ENCODE results near the gene ANXA5. TPM values are rescaled to one million over a fixed set of nuclear protein-coding genes. Genes with fewer than 3 reads are reported as not detected.

ANXA5 gene
- total and polyA plus RNA-seq, 9 of the 15 experiments (the other 6 are each of a cell fraction or from before 2014, with no cell fraction given), result 49.9 to 131 (median 84.5) TPM

DNA sequence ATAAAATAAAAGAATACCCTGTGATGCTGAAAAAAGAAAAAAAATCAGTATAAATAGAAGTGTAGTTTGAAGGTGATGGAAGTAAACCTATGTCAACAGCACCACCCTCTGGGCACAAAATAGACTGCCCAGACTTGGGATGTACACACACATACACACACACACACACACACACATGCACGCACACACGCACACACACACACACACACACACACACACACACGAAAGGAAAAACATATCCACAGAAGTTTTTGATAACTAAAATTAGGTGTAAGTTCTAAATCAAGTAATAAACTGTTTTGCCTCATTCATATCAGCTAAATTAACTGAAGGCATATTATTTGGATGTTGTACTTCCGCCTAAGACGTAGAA lies 40.5 kb downstream of the ANXA5 start (continued):
- TF ChIP-seq KLF13 (tag; IDR thresholded peaks at IDR 0.05; ENCODE audit: borderline replicate concordance, low read depth) (no peak), IRF2 (CRISPR knock-in tag; IDR thresholded peaks at IDR 0.05) (no peak), RUNX1 (IDR thresholded peaks at IDR 0.05; ENCODE audit: low read depth) (no peak), EHMT2 (IDR thresholded peaks at IDR 0.05) (no peak), NCOA1 (IDR thresholded peaks at IDR 0.05; ENCODE audit: low read depth) (no peak), KLF6 (CRISPR knock-in tag; IDR thresholded peaks at IDR 0.05; ENCODE audit: borderline replicate concordance) (no peak), EWSR1 (IDR thresholded peaks at IDR 0.05; ENCODE audit: borderline replicate concordance, low read depth, partially characterized antibody) (no peak), ZNF780A (CRISPR knock-in tag; IDR thresholded peaks at IDR 0.05) (no peak), FOXA1 (IDR thresholded peaks at IDR 0.05; ENCODE audit: borderline replicate concordance) (no peak)
- TF ChIP-seq, protein P1, sequence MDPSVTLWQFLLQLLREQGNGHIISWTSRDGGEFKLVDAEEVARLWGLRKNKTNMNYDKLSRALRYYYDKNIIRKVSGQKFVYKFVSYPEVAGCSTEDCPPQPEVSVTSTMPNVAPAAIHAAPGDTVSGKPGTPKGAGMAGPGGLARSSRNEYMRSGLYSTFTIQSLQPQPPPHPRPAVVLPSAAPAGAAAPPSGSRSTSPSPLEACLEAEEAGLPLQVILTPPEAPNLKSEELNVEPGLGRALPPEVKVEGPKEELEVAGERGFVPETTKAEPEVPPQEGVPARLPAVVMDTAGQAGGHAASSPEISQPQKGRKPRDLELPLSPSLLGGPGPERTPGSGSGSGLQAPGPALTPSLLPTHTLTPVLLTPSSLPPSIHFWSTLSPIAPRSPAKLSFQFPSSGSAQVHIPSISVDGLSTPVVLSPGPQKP (CRISPR knock-in tag; IDR thresholded peaks at IDR 0.05), result no peak
- TF ChIP-seq, protein P2, sequence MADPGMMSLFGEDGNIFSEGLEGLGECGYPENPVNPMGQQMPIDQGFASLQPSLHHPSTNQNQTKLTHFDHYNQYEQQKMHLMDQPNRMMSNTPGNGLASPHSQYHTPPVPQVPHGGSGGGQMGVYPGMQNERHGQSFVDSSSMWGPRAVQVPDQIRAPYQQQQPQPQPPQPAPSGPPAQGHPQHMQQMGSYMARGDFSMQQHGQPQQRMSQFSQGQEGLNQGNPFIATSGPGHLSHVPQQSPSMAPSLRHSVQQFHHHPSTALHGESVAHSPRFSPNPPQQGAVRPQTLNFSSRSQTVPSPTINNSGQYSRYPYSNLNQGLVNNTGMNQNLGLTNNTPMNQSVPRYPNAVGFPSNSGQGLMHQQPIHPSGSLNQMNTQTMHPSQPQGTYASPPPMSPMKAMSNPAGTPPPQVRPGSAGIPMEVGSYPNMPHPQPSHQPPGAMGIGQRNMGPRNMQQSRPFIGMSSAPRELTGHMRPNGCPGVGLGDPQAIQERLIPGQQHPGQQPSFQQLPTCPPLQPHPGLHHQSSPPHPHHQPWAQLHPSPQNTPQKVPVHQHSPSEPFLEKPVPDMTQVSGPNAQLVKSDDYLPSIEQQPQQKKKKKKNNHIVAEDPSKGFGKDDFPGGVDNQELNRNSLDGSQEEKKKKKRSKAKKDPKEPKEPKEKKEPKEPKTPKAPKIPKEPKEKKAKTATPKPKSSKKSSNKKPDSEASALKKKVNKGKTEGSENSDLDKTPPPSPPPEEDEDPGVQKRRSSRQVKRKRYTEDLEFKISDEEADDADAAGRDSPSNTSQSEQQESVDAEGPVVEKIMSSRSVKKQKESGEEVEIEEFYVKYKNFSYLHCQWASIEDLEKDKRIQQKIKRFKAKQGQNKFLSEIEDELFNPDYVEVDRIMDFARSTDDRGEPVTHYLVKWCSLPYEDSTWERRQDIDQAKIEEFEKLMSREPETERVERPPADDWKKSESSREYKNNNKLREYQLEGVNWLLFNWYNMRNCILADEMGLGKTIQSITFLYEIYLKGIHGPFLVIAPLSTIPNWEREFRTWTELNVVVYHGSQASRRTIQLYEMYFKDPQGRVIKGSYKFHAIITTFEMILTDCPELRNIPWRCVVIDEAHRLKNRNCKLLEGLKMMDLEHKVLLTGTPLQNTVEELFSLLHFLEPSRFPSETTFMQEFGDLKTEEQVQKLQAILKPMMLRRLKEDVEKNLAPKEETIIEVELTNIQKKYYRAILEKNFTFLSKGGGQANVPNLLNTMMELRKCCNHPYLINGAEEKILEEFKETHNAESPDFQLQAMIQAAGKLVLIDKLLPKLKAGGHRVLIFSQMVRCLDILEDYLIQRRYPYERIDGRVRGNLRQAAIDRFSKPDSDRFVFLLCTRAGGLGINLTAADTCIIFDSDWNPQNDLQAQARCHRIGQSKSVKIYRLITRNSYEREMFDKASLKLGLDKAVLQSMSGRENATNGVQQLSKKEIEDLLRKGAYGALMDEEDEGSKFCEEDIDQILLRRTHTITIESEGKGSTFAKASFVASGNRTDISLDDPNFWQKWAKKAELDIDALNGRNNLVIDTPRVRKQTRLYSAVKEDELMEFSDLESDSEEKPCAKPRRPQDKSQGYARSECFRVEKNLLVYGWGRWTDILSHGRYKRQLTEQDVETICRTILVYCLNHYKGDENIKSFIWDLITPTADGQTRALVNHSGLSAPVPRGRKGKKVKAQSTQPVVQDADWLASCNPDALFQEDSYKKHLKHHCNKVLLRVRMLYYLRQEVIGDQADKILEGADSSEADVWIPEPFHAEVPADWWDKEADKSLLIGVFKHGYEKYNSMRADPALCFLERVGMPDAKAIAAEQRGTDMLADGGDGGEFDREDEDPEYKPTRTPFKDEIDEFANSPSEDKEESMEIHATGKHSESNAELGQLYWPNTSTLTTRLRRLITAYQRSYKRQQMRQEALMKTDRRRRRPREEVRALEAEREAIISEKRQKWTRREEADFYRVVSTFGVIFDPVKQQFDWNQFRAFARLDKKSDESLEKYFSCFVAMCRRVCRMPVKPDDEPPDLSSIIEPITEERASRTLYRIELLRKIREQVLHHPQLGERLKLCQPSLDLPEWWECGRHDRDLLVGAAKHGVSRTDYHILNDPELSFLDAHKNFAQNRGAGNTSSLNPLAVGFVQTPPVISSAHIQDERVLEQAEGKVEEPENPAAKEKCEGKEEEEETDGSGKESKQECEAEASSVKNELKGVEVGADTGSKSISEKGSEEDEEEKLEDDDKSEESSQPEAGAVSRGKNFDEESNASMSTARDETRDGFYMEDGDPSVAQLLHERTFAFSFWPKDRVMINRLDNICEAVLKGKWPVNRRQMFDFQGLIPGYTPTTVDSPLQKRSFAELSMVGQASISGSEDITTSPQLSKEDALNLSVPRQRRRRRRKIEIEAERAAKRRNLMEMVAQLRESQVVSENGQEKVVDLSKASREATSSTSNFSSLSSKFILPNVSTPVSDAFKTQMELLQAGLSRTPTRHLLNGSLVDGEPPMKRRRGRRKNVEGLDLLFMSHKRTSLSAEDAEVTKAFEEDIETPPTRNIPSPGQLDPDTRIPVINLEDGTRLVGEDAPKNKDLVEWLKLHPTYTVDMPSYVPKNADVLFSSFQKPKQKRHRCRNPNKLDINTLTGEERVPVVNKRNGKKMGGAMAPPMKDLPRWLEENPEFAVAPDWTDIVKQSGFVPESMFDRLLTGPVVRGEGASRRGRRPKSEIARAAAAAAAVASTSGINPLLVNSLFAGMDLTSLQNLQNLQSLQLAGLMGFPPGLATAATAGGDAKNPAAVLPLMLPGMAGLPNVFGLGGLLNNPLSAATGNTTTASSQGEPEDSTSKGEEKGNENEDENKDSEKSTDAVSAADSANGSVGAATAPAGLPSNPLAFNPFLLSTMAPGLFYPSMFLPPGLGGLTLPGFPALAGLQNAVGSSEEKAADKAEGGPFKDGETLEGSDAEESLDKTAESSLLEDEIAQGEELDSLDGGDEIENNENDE (IDR thresholded peaks at IDR 0.05; ENCODE audit: low read depth, low read length), result no peak
- TF ChIP-seq, protein P3, sequence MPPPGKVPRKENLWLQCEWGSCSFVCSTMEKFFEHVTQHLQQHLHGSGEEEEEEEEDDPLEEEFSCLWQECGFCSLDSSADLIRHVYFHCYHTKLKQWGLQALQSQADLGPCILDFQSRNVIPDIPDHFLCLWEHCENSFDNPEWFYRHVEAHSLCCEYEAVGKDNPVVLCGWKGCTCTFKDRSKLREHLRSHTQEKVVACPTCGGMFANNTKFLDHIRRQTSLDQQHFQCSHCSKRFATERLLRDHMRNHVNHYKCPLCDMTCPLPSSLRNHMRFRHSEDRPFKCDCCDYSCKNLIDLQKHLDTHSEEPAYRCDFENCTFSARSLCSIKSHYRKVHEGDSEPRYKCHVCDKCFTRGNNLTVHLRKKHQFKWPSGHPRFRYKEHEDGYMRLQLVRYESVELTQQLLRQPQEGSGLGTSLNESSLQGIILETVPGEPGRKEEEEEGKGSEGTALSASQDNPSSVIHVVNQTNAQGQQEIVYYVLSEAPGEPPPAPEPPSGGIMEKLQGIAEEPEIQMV (tag; conservative IDR thresholded peaks at IDR 0.05; ENCODE audit: low read depth), result no peak
- TF ChIP-seq, protein P4, sequence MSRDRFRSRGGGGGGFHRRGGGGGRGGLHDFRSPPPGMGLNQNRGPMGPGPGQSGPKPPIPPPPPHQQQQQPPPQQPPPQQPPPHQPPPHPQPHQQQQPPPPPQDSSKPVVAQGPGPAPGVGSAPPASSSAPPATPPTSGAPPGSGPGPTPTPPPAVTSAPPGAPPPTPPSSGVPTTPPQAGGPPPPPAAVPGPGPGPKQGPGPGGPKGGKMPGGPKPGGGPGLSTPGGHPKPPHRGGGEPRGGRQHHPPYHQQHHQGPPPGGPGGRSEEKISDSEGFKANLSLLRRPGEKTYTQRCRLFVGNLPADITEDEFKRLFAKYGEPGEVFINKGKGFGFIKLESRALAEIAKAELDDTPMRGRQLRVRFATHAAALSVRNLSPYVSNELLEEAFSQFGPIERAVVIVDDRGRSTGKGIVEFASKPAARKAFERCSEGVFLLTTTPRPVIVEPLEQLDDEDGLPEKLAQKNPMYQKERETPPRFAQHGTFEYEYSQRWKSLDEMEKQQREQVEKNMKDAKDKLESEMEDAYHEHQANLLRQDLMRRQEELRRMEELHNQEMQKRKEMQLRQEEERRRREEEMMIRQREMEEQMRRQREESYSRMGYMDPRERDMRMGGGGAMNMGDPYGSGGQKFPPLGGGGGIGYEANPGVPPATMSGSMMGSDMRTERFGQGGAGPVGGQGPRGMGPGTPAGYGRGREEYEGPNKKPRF (IDR thresholded peaks at IDR 0.05; ENCODE audit: low read depth, low read length), result no peak
